ENCODE data around the gene HJURP. TPM values are rescaled to one million over a fixed set of nuclear protein-coding genes. Genes with fewer than 3 reads are reported as not detected.

The HJURP gene
- total and polyA plus RNA-seq, 2 donors (not counting 3 experiments of a cell fraction or from before 2014, with no cell fraction given): 34.4 to 60.9 TPM

DNA sequence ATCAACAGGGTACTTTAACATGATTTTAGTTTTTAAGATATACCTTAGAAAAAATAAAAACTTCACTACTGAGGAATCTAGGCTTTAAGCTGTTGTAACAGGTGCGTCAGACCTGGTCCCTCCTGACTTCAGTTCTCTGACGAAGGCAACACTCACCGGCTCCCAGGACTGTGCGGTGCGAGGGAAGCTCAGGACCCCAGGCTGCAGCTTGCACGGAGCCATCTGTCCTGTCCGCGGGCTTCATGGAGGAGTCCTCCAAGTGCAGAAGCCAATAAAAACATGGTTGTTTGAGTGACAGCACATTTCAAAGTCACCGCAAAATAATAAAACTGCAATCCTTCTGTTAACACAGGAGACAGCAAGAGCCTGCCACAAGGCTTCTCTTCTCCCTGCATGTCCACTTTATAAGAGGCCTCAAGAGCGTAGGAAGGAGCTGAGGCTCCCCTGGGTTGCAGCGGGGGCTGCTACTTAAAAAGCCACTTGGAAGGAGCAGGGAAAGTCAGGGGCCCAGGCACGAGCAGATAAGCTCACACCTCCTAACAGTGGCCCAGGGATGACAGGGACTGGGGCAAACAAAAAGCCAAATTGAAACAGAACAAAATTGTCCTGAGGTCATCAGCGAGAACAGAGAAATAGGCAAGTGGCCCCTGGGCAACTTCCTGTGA is 4.6 kb downstream of the HJURP start:
- POLR2A ChIA-PET: no interaction called here
- no TSS peak for BruUV-seq (replicated peaks)
- Histone ChIP-seq H4K20me1 (replicated peaks; ENCODE audit: control insufficient read depth, extremely low read depth, insufficient read depth, low read length) (no peaks in the 10 kb centered on the region), H3K9me1 (replicated peaks; ENCODE audit: control insufficient read depth, extremely low read depth, insufficient read depth, low read length) (no peaks in the 10 kb centered on the region), H3K79me2 (ENCODE audit: control insufficient read depth, insufficient read depth, low read length) (peaks cover 83% of the 10 kb centered on the region), H3K4me1 (ENCODE audit: control insufficient read depth, extremely low read depth, insufficient read depth, low read length) (peaks cover 17% of the 10 kb centered on the region), H3K27ac (ENCODE audit: insufficient read depth, low read depth, low read length) (no peak overlapping the region), H3K27me3 (ENCODE audit: control insufficient read depth in 2 of 2, insufficient read depth in 2 of 2, low read length in 2 of 2) (no peaks in the 10 kb centered on the region), H3K9ac (replicated peaks; ENCODE audit: extremely low read depth, insufficient read depth, low read length) (no peak overlapping the region), H3K36me3 (ENCODE audit: control insufficient read depth in 2 of 2, extremely low read depth in 1 of 2, insufficient read depth in 2 of 2, low read length in 2 of 2) (peaks cover 2 to 25% of the 10 kb centered on the region in 2 experiments), H2AFZ (ENCODE audit: low read depth, low read length) (no peak overlapping the region), H3K4me3 (replicated peaks in 1 of 3; ENCODE audit: insufficient read depth in 1 of 3, low read depth in 1 of 3, low read length in 3 of 3) (no peak overlapping the region), H3K9me3 (replicated peaks; ENCODE audit: control insufficient read depth, insufficient read depth, low read length) (no peaks in the 10 kb centered on the region), H3K4me2 (ENCODE audit: insufficient read depth, low read length) (no peak overlapping the region)
- dilution Hi-C loops (cut with MboI; ENCODE audit: extremely low pct_ligation_motif_present, low sequenced_read_pairs) (no loop called here), intact Hi-C loops (cut with micrococcal nuclease) (loop anchor here (5.0 to 10.0 kb wide), 3 partner anchors 362 to 578 kb away; partner anchors contain the start of gene DGKD)
- no peak for FAIRE-seq
- CTCF ChIA-PET: interaction anchor here (0.8 to 1.2 kb wide), 2 partner anchors 11 to 406 kb away, joined by 3 to 5 read pairs; no protein-coding TSS in a partner anchor
- TF ChIP-seq POLR2AphosphoS5 (IDR thresholded peaks at IDR 0.05; ENCODE audit: insufficient read depth, low read depth, low read length): no peak
- no peak for TF ChIP-seq JUN (IDR thresholded peaks at IDR 0.05; ENCODE audit: borderline replicate concordance, insufficient read depth, insufficient read length, low read depth)
- TF ChIP-seq EZH2 (IDR thresholded peaks at IDR 0.05; ENCODE audit: borderline replicate concordance, low read depth, low read length, severe bottlenecking): no peak
- TF ChIP-seq POLR2A (IDR thresholded peaks at IDR 0.05; ENCODE audit: low read depth, low read length): no peak
- TF ChIP-seq, protein P1, sequence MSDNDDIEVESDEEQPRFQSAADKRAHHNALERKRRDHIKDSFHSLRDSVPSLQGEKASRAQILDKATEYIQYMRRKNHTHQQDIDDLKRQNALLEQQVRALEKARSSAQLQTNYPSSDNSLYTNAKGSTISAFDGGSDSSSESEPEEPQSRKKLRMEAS (IDR thresholded peaks at IDR 0.05; ENCODE audit: insufficient read depth, insufficient read length): no peak
- TF ChIP-seq FOS (IDR thresholded peaks at IDR 0.05; ENCODE audit: borderline replicate concordance, insufficient read depth, low read length): no peak
- TF ChIP-seq, protein P2, sequence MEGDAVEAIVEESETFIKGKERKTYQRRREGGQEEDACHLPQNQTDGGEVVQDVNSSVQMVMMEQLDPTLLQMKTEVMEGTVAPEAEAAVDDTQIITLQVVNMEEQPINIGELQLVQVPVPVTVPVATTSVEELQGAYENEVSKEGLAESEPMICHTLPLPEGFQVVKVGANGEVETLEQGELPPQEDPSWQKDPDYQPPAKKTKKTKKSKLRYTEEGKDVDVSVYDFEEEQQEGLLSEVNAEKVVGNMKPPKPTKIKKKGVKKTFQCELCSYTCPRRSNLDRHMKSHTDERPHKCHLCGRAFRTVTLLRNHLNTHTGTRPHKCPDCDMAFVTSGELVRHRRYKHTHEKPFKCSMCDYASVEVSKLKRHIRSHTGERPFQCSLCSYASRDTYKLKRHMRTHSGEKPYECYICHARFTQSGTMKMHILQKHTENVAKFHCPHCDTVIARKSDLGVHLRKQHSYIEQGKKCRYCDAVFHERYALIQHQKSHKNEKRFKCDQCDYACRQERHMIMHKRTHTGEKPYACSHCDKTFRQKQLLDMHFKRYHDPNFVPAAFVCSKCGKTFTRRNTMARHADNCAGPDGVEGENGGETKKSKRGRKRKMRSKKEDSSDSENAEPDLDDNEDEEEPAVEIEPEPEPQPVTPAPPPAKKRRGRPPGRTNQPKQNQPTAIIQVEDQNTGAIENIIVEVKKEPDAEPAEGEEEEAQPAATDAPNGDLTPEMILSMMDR (IDR thresholded peaks at IDR 0.05; ENCODE audit: extremely low read depth in 1 of 2, insufficient read depth in 1 of 2, low read depth in 1 of 2, low read length in 2 of 2): no peak
- no peak for TF ChIP-seq MYC (IDR thresholded peaks at IDR 0.05; ENCODE audit: low read depth, low read length)
- no peak for TF ChIP-seq GATA2 (IDR thresholded peaks at IDR 0.05; ENCODE audit: insufficient read depth, insufficient read length, low read depth, low read length)
- DNase-seq (ENCODE audit: low read depth, low spot score): no peak
